ENCODE measurements around the gene AHRR. TPM values are rescaled to one million over a fixed set of nuclear protein-coding genes. Genes with fewer than 3 reads are reported as not detected.
A peak's percentile ranks its signal among the peaks of the same experiment; 100 is the strongest.

AHRR gene
- total RNA-seq, 4 donors from 2014 or later, result 1.3 to 8.8 (median 1.5) TPM

- peak; percentile 5 for DNase-seq
- H3K27ac ChIP-seq, result no peak overlapping the region
- in situ Hi-C loops (cut with MboI; ENCODE audit: low pct_ligation_motif_present in 1 of 4, low pct_unique_long_range_greater_than_20kb in 1 of 4, low sequenced_read_pairs in 3 of 4), result no loop called here
- WGBS, 2 donors (ENCODE audit: low coverage in 1 of 2), result 72 to 80% methylated on average over 1 to 14 of the region's 14 CpGs
- H3K27me3 ChIP-seq, result no peaks in the 10 kb centered on the region
- peaks cover 8 to 21% (median 17%) of the 10 kb centered on the region in 4 donors for H3K4me1 ChIP-seq
- intact Hi-C loops (cut with DNase I; ENCODE audit: low total_unique reads), result no loop called here
- no peaks in the 10 kb centered on the region for H3K36me3 ChIP-seq
- no peak overlapping the region for H3K4me3 ChIP-seq
- H3K9me3 ChIP-seq, result no peaks in the 10 kb centered on the region
- no peak for TF ChIP-seq POLR2A (IDR thresholded peaks at IDR 0.05)
- TF ChIP-seq EP300 (IDR thresholded peaks at IDR 0.05; ENCODE audit: low read depth), result no peak
- no peak for TF ChIP-seq POLR2AphosphoS5 (IDR thresholded peaks at IDR 0.05)
- TF ChIP-seq CTCF (IDR thresholded peaks at IDR 0.05), result no peak
Observed at GRCh38 chr5:439636-440035, 118.1 kb downstream of the AHRR start.

DNA sequence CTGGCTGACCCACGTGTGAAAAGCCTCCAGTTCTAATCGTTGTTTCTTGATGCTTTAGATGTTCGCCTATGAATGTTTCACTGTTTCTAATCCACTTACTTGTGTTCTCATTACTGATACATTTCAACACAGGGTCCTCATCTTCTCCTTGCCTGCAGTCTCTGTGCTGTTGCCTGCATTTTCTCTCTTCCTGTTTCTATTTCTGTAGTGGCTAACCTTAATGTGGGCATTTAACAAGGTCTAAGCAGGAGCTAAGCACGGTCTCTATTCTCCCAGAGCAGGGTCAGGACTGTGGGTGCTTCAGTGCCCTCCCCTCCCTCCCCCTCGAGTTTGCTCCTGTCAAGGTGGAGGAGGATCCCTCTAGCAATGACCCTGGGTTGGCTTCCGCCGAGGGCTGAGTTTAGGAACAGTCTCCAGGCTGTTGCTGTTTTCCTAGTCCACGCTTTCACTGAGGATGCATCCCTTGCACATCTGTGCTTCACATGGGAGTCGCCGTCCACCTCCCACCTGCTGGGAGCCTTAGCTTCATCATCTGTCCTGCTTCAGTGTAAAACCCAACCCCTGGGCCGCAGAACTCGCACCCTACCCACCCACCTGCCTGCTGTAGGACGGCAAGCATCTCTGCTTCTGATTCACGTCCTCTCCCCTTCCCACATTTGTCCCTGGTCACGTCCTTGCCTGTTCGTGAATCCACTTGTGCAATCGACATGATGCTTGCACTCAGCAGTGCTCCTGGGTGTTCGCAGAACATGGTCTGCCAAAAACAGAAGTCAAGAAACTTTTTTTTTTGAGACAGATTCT, 119.1 kb downstream of the AHRR start:
- intact Hi-C loops (cut with DNase I; ENCODE audit: low total_unique reads), result no loop called here
- peaks cover 8 to 26% (median 17%) of the 10 kb centered on the region in 4 donors for H3K4me1 ChIP-seq
- H3K36me3 ChIP-seq, result no peaks in the 10 kb centered on the region
- in situ Hi-C loops (cut with MboI; ENCODE audit: low pct_ligation_motif_present in 1 of 4, low pct_unique_long_range_greater_than_20kb in 1 of 4, low sequenced_read_pairs in 3 of 4), result no loop called here
- no peaks in the 10 kb centered on the region for H3K9me3 ChIP-seq
- no peaks in the 10 kb centered on the region for H3K27me3 ChIP-seq
- DNase-seq, result peak; percentile 7
- no peak overlapping the region for H3K4me3 ChIP-seq
- 71 to 76% methylated on average over 11 to 18 of the region's 18 CpGs for WGBS, 2 donors (ENCODE audit: low coverage in 1 of 2)
- TF ChIP-seq POLR2A (IDR thresholded peaks at IDR 0.05) (no peak), EP300 (IDR thresholded peaks at IDR 0.05; ENCODE audit: low read depth) (no peak), POLR2AphosphoS5 (IDR thresholded peaks at IDR 0.05) (no peak), CTCF (IDR thresholded peaks at IDR 0.05) (no peak)
- no peak overlapping the region for H3K27ac ChIP-seq

DNA sequence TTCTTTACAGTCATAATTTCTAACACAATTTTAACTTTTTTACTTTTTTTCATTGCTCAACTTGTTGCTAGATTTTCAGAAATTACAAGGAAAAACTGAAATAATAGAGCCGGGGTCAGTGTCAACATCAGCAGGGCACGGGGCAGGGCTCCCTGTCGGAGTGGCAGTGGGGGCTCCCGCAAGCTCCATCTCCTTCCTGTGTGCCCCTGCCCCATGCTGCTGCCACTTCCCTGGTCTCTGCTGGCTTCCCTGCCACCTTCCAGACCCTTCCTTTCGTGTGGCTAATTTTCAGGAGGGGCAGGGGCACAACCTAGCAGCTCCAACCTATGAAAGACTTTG, 120.5 kb downstream of the AHRR start:
- 90 to 94% methylated on average over 4 to 5 of the region's 5 CpGs for WGBS, 2 donors (ENCODE audit: low coverage in 1 of 2)
- DNase-seq, result no peak
- in situ Hi-C loops (cut with MboI; ENCODE audit: low pct_ligation_motif_present in 1 of 4, low pct_unique_long_range_greater_than_20kb in 1 of 4, low sequenced_read_pairs in 3 of 4) (no loop called here), intact Hi-C loops (cut with DNase I; ENCODE audit: low total_unique reads) (no loop called here)
- peak overlapping the region in 2 of 4 donors; percentile 82 to 94 for H3K27ac ChIP-seq
- no peaks in the 10 kb centered on the region for H3K9me3 ChIP-seq
- H3K27me3 ChIP-seq, result no peaks in the 10 kb centered on the region
- H3K36me3 ChIP-seq, result no peaks in the 10 kb centered on the region
- peaks cover 8 to 32% (median 17%) of the 10 kb centered on the region in 4 donors for H3K4me1 ChIP-seq
- H3K4me3 ChIP-seq, result peak overlapping the region in 3 of 4 donors; percentile 61 to 86 (median 76)
- no peak for TF ChIP-seq POLR2A (IDR thresholded peaks at IDR 0.05)
- TF ChIP-seq POLR2AphosphoS5 (IDR thresholded peaks at IDR 0.05), result no peak
- TF ChIP-seq CTCF (IDR thresholded peaks at IDR 0.05), result no peak
- no peak for TF ChIP-seq EP300 (IDR thresholded peaks at IDR 0.05; ENCODE audit: low read depth)

DNA sequence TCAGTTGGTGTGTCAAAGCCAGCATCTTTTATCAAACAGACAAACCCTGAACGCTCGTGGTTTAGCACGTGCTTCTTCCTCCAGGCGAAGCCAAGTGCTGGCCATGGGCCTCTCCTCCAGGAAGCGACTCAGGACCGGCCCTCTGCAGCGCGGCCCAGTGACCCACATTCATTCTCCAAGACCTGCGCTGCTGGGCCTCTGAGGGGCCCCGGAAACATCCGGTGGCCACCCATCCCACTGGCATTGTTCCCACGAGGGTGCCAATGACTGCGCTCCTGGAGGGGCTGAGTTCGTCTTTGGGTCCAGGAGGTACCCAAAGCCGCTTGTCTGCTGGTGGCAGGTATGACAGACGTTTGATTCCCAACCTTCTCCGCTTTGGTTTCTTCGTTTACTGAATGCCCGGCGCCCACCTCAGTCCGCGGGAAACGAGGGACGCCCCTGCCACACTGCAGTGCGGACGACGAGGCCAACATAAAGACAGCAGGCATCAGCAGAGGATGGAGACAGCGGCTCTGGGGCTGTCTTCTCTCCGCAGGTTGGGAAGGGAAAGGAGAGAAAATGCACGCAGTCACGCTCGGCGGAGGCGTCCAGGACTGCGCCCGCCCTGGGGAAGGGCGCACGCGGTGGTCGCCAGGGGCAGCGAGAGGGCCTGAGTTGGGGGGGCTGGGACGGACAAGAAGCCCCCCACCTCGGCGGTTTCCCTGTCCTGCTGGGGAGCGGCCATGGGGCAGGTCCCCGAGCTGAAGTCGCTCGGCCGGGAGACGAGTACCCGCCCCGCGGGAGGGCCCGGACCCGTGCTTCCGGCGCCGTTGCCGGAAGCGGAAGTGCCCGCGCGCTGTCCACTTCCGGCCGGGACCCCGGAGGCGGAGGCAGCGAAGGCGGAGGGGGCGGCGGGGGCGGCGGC, 121.1 kb downstream of the AHRR start, which contains the start of gene EXOC3:
Gene EXOC3 (plus strand): TSS at position 842 of the 904 bp plus-strand sequence. CDS start 3,030 bp downstream, outside the sequence.
- Histone ChIP-seq H3K36me3 (peaks cover 0 to 5% (median 2%) of the 10 kb centered on the region in 4 donors), H3K4me1 (peaks cover 8 to 32% (median 17%) of the 10 kb centered on the region in 4 donors), H3K4me3 (peak within 1 kb of the TSS; percentile 61 to 92 (median 81)), H3K27me3 (no peaks in the 10 kb centered on the region), H3K9me3 (no peaks in the 10 kb centered on the region), H3K27ac (peak within 1 kb of the TSS; percentile 82 to 94 (median 86))
- in situ Hi-C loops (cut with MboI; ENCODE audit: low pct_ligation_motif_present in 1 of 4, low pct_unique_long_range_greater_than_20kb in 1 of 4, low sequenced_read_pairs in 3 of 4) (no loop called here), intact Hi-C loops (cut with DNase I; ENCODE audit: low total_unique reads) (no loop called here)
- peak; percentile 82 for DNase-seq
- peak; percentile 61 to 84 (median 76) for TF ChIP-seq POLR2AphosphoS5 (IDR thresholded peaks at IDR 0.05)
- peak; percentile 64 for TF ChIP-seq POLR2A (IDR thresholded peaks at IDR 0.05)
- TF ChIP-seq CTCF (IDR thresholded peaks at IDR 0.05), result no peak
- WGBS, 2 donors (ENCODE audit: low coverage in 1 of 2), result 0 to 11% methylated on average over 1 to 42 of the region's 73 CpGs

Measured in transverse colon (tissue), 4 donors.